Hypothalamus (tissue), 51 donors: ENCODE results near the gene GSTM4.

Experiments
- DNase-seq, 51 donors: peaks; one replicate each; lab custom pipeline; 2025; lab: John Stamatoyannopoulos, UW

GSTM4 gene

DNA sequence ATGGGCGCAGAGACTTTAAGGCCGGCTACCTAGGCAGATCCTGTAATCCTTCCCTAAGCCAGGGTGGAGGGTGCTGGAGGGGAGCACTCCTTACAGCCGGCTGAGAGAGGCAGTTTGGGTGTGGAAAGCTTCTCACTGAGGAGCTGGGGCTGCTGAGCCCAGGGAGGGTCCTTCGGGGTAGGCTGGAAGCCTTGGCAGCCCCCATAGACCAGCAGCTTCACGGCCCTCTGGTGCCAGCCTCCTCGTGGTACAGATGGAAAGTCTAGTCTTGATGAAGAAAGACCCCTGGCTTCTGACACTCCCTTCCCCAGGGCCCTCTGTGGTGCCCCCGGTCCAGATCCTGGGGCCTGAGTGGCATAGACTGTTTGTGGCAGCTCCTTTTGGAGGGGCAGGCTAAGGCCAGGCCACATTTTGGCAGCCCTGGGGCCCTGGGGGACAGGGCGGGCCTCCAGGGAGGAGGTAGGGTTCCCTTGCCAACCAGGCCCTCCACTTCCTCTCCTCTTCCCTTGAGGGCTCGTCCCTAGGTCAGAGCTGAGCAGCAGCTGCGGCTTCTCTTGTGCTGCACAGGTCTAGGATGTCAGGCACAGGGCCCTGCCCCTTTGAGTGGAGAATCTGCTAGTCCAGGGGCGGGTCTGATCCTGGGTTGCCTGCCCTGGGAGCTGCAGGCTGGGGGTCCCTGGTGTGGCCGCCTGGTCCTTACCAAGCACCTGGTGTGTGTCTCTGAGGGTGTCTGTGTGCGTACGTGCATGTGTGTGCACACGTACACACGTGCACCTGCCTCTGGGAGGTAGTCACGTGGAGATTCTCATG lies 31.5 kb upstream of the GSTM4 start:
- no peak for DNase-seq

DNA sequence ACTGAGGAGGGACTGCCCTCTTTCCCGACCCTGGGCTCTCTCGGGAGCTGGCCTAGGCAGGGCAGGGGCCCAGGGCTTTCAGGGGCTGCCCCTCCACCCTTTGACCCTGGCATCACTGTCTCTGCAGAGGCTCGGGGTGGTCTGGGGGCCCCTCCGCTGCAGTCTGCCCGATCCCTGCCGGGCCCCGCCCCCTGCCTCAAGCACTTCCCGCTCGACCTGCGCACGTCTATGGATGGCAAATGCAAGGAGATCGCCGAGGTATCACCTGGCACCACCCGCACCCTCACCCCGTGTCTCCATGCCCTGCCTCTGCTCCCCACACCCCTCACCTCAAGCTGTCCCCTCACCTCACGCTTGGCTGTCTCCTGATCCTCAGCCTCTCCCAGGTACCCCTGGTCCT lies 30.7 kb upstream of the GSTM4 start:
- no peak for DNase-seq

DNA sequence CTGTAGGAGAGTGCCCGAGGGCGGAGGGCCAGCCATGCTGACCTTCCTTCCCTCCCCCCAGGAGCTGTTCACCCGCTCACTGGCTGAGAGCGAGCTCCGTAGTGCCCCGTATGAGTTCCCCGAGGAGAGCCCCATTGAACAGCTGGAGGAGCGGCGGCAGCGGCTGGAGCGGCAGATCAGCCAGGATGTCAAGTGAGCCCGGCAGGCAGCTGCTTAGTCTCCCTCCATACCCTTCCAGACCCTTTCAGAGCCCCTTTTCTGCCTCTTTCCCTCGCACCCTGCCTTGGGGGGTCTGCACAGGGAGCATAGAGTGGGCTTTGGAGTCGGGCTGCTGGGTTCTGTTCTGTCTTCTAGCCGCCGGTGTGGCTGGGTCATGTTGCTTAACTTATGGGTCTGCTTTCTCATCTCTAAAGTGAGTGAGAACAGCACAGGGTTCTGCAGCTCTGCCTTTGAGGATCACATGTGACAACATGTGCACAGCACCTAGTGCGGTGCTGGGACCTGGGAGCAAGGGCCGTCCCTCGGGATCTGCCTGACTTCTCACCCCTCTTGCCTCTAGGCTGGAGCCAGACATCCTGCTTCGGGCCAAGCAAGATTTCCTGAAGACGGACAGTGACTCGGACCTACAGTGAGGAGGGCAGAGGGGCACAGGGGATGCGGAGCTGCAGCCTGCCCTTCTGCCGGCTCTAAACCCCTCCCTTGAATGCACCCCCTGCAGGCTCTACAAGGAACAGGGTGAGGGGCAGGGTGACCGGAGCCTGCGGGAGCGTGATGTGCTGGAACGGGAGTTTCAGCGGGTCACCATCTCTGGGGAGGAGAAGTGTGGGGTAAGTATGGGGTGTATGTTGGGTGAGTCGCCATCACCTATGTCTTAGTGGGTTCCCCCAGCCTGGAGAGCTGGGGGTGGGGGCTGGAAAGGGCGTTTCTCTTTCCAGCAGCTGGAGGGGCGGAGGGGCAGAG lies 30.0 kb upstream of the GSTM4 start:
- no peak for DNase-seq

DNA sequence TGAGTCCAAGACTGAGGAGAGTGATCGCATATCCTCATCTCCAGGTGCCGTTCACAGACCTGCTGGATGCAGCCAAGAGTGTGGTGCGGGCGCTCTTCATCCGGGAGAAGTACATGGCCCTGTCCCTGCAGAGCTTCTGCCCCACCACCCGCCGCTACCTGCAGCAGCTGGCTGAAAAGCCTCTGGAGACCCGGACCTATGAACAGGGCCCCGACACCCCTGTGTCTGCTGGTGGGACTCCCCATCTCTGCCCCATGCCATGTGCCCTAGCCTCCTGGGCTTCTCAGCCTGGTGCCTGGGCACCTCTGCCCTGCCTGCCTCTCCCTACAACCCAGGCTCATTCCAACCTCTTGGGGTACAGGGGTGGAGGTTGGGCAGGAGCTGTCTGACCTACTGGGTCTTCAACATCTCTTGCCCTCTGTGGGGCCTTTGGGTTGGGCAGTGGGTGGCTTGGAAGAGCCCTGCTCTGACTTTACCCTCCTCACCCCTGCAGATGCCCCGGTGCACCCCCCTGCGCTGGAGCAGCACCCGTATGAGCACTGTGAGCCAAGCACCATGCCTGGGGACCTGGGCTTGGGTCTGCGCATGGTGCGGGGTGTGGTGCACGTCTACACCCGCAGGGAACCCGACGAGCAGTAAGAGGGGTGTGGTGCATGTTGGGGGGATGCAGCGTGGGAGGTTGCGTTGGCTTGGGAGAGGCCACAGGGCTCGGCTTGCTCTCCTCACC lies 29.1 kb upstream of the GSTM4 start:
- no peak for DNase-seq

DNA sequence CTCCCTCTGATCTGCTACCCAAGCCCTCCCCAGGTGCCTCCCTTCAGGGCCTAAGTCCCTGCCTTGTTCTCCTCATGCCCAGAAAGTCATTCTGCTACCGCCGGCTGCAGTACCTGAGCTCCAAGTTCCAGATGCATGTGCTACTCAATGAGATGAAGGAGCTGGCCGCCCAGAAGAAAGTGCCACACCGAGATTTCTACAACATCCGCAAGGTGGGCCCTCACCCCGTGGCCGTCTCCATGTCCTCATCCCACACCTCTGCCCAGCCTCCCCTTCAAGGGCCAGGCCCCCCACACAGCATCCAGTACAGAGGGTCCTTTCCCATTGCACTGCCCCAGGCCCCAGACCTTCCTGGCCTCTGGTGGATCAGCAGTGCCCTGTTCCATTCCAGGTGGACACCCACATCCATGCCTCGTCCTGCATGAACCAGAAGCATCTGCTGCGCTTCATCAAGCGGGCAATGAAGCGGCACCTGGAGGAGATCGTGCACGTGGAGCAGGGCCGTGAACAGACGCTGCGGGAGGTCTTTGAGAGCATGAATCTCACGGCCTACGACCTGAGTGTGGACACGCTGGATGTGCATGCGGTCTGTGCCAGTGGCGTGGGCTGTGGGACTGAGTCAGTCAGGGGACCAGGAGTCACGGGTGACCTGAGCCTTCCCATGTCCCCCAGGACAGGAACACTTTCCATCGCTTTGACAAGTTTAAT lies 28.1 kb upstream of the GSTM4 start:
- DNase-seq: no peak

DNA sequence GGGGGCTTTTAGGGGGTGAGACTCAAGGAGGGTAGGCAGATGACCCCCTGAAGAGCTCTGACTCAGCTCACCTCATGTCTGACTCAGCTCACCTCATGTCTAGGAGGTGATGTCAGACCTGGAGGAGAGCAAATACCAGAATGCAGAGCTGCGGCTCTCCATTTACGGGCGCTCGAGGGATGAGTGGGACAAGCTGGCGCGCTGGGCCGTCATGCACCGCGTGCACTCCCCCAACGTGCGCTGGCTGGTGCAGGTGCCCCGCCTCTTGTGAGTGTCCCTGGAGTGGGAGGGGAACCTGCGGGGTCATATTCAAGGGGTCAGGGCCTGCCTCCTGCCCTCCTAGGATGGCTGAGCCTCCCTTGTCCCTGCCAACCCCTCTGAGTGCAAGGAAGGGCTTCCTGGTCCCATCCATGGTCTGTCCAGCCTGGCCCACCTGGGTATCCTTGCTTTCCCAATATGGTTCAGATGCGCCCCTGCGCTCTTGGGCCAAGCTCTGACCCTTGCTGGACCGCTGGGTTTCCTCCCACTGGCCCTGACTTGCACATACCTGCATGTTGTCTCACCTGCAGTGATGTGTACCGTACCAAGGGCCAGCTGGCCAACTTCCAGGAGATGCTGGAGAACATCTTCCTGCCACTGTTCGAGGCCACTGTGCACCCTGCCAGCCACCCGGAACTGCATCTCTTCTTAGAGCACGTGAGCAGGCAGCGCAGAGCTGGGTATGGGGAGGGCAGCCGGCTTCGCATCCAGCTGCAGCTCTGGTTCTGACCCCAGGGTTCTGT lies 27.2 kb upstream of the GSTM4 start:
- no peak for DNase-seq

DNA sequence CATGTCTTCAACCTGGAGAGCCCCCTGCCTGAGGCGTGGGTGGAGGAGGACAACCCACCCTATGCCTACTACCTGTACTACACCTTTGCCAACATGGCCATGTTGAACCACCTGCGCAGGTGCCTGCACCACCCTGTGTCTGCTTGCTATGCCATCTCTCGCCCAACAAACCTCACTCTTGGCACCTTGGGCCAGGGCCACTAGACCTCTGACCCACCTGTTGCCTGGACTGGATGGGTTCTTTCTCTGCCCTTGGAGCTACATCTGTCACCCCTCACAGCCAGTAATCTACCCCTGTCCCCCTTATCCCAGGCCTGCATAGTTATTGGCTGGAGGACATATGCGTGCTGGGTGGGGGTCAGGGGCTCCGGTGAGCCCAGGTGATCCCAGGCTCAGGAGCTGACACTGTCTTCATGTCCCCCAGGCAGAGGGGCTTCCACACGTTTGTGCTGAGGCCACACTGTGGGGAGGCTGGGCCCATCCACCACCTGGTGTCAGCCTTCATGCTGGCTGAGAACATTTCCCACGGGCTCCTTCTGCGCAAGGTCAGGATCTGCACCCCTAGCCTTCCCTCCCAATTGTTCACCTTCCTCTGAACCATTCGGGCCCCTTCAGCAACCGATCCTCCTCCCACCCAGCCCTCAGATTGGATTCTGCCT lies 26.4 kb upstream of the GSTM4 start:
- no peak for DNase-seq

DNA sequence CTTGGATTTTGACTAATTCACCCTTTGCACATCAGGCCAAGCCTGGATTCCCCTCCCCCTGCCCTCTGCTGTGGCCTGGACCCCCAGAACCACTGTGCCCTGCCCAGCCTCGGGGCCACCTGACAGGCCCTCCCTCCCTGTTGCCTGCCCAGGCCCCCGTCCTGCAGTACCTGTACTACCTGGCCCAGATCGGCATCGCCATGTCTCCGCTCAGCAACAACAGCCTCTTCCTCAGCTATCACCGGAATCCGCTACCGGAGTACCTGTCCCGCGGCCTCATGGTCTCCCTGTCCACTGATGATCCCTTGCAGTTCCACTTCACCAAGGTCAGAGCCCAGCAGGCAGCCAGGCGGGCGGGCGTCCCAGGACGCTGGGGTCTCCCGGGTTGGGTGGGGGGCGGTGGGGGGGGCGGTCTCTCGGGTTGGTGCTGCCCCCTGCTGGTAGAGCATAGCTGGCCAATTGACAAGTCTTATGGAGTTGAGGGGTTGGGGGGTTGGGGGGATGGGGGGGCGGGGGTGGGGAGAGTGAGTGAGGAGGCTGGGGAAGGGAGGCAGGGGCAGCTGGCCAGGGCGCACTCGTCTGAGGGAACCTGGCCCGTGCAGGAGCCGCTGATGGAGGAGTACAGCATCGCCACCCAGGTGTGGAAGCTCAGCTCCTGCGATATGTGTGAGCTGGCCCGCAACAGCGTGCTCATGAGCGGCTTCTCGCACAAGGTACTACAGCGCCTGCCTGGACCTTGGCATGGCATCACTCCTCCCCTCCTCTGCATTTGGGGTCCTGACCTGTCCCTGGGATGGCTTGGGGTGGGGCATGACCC lies 25.6 kb upstream of the GSTM4 start:
- peak in 1 of 51 donors; percentile 27 for DNase-seq

DNA sequence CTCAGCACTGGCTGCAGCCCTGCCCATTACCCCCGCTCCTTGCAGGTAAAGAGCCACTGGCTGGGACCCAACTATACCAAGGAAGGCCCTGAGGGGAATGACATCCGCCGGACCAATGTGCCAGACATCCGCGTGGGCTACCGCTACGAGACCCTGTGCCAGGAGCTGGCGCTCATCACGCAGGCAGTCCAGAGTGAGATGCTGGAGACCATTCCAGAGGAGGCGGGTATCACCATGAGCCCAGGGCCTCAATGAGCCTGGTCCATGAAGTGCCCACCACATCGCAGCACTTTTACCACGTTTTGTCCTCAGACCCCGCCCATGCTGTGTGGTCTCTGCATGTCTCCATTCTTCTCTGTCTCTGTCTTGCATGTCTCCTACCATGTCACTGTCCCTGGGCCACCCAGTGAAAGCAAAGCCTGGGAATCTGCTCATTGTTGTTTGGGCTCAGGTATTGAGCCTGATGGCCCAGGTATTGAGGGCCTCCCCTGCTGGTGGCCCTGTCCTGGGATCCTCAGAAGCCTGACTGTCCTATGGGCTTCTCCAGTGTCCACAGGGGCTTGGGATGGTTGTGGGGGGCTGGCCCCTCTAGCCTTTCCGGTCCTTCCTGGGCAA lies 24.9 kb upstream of the GSTM4 start:
- DNase-seq: no peak

DNA sequence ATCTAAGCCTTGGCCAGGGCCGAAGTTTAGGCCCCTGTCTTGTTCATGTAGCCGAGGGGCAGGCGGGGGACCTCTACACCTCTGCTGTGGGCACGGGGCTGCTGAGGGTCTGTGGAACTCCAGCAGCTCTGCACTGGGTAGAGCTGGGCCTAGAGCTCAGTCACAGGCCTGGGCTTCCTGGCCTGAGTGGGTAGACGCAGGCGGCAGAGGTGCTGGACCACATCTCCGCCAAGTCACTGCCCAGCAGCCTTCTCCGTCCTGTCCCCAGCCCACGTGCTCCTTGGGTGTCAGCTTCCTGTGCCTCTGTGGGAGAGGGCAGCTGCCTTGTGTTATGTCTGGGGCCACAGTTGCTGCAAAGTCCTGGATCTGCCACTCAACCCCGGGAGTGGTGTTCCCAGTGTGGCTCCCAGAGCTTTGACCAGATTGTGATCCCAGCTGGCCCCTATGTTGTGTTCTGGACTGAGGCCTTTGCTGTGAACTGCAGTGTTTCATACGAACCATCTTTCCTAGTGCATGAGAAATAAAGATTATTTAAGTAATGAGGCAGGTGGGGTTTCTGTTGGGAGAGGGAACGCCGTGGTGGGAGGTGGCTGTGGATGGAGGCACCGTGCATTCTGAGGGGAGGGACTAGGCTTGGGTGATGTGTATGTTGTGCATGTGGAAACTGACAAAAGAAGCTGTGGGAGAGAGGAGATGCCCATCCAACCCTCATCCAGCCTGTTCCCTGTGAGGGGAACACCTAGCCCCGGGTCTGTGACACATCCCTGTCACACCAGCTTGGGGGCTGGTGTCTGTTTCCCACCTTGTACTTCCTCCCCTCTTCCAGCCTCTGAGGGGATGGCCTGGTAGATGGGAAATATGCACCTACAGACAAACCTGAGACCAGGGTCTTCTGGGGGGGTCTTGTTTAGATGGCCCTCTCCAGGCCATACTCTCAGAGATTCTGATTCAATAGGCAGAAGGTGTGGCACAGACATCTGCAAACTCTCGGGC lies 24.1 kb upstream of the GSTM4 start:
- DNase-seq: no peak

DNA sequence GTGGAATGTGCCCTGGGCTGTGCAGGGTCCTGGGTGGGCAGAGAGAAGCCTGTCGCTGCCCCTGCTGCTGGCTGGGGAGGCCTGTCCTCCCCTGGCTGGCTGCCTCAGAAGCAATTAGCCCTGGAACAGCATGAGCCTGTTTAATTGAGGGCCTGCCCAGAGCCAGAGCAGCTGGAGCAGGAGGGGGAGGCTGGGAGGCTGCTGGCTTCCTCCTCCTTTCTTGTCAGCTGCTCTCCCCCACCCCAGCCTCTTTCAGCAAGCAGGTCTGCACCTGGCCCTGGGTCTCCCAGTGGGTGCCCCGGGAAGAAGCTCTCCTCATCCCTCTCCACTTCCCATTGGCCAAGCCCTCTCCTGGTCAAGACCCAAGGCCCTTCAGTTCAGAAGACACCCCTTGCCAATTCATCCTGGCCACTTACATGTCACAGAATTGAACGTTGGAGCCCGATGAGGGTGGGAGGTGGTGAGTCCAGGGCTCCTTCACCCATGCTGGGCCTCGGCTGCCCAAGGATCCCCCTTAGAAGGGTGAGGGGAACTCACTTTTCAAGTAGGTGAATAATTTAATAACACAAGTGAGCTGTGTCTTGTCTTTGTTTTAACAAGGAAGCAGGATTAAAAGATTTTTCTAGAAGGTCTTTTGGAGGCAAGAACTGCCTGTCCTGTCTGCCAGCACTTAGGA lies 23.1 kb upstream of the GSTM4 start:
- DNase-seq: peak in 28 of 51 donors; percentile 25 to 80 (median 56)

DNA sequence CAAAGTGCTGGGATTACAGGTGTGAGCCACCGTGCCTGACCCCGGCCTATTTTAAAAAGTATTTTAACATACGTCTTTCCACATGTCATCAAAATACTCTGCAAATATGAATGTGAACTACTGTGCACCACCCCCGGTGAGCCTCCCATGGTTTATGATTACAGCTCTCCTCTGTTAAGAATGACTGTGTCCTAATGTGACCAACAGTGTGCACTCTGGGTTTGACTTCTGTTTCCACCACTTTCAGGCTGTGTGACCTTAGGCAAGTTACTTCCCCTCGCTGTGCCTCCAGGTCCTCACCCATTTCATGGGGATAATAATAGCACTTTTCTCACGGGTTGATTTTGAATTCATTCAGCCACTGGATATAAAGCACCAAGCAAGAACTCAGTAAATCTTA lies 21.6 kb upstream of the GSTM4 start:
- no peak for DNase-seq

DNA sequence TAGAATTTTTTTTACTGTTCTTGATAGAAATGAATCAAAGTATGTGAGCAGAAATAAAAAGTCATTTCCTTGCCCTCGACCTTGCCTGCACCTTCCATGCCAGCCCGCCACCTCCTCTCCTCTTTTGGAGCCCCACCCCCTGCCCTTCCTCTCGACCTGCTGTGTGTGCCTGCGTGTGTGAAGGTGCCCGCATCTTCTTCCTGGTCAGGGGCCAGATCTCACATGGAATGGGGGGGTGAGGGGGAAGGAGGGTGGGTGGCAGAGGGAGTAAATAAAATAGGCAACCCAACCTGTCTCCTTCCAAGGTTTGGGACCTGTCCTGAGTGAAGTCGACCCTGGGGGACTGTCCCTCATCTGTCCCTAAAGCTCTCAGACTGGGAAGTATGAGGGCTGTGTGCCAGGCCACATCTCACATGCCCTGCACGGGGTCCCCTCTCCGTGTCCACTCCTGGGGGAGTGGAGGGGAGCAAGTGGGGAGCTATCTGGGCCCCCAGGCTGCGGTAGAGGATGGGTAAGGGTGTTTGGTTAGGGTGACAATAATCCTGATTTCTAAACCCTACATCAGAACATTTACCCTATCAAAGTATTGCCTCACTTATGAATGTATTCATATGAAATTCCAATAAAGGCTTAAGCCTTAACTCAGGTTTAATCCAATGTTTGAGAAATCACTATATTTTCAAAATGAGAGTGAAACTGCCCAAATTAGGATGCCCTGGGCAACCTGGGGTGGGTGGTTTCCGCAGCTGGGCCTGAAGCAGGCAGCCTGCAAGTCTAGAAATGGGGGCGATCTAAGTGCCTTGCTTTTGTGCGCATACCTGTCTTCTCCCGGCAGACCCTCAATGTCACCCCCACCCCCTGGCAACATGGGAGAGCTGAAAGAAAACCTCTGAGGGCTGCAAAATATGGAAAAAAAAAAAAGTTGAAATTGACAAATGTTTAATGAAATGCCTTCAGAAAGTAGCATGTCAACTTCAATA lies 20.8 kb upstream of the GSTM4 start:
- DNase-seq: no peak

DNA sequence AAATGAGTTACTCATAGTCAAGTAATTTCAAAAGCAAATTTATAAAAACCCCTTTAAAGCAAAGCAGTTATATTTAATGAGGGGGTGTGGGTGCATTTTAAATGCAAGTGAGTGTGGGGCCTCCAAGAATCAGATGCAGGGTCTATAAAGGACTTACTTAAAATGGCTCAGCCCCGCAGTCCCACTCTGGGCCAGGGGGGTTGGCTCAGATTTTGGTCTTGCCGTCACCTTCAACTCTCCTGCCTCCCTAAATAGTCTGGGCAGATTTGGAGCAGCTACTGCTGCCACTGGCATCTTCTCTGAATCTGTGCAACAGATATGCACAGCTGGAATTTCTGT lies 20.1 kb upstream of the GSTM4 start:
- DNase-seq: no peak
